ENCODE measurements around the gene MYO1C. TPM values are rescaled to one million over a fixed set of nuclear protein-coding genes. Genes with fewer than 3 reads are reported as not detected.
"Not testable (repeated sequence)": the region's sequence is repeated elsewhere in the genome, so short reads cannot be mapped to it uniquely, and the experiment has no call there.

The MYO1C gene
- total RNA-seq, 1 experiment from 2014 or later = 171 TPM

GRCh38 chr17:1529863-1530262, 37.4 kb upstream of the MYO1C start:
- Histone ChIP-seq H3K36me3 (ENCODE audit: control insufficient read depth, insufficient read depth, low read length) (no peaks in the 10 kb centered on the region; the same call in 1 of the 2 replicates), H3K4me1 (no peaks in the 10 kb centered on the region), H3K27me3 (replicated peaks; ENCODE audit: control insufficient read depth, insufficient read depth, low read length) (no peaks in the 10 kb centered on the region), H3K4me3 (ENCODE audit: low read depth, low read length) (no peak overlapping the region), H3K9me3 (no peaks in the 10 kb centered on the region)
- Mint-ChIP-seq H3K36me3 (ENCODE audit: insufficient read depth, unreplicated experiment) (peaks cover 59% of the 10 kb centered on the region), H3K27ac (ENCODE audit: unreplicated experiment) (no peak overlapping the region), H3K9me3 (ENCODE audit: unreplicated experiment) (no peaks in the 10 kb centered on the region), H3K27me3 (ENCODE audit: insufficient read depth, unreplicated experiment) (no peaks in the 10 kb centered on the region), H3K4me1 (ENCODE audit: low read depth, unreplicated experiment) (peaks cover 6% of the 10 kb centered on the region), H3K4me3 (ENCODE audit: unreplicated experiment) (no peak overlapping the region)
- CTCF ChIA-PET = interaction anchor here (0.6 kb wide), 1 partner anchor 197 kb away, joined by 3 read pairs; no protein-coding TSS in a partner anchor
- no peak for DNase-seq
- POLR2A ChIA-PET = no interaction called here
- TF ChIP-seq, protein P1, sequence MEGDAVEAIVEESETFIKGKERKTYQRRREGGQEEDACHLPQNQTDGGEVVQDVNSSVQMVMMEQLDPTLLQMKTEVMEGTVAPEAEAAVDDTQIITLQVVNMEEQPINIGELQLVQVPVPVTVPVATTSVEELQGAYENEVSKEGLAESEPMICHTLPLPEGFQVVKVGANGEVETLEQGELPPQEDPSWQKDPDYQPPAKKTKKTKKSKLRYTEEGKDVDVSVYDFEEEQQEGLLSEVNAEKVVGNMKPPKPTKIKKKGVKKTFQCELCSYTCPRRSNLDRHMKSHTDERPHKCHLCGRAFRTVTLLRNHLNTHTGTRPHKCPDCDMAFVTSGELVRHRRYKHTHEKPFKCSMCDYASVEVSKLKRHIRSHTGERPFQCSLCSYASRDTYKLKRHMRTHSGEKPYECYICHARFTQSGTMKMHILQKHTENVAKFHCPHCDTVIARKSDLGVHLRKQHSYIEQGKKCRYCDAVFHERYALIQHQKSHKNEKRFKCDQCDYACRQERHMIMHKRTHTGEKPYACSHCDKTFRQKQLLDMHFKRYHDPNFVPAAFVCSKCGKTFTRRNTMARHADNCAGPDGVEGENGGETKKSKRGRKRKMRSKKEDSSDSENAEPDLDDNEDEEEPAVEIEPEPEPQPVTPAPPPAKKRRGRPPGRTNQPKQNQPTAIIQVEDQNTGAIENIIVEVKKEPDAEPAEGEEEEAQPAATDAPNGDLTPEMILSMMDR (IDR thresholded peaks at IDR 0.05; ENCODE audit: insufficient read depth in 1 of 2, low read depth in 1 of 2, low read length in 1 of 2, severe bottlenecking in 1 of 2, unreplicated experiment in 1 of 2) = no peak
- no TSS peak for BruUV-seq (replicated peaks)
- intact Hi-C loops (cut with micrococcal nuclease; ENCODE audit: unreplicated experiment) = no loop called here

- DNase-seq; H3K27me3 ChIP-seq (replicated peaks; ENCODE audit: control insufficient read depth, insufficient read depth, low read length); H3K9me3 ChIP-seq; H3K4me3 ChIP-seq (ENCODE audit: low read depth, low read length); BruUV-seq (replicated peaks); CTCF ChIA-PET; H3K27me3 Mint-ChIP-seq (ENCODE audit: insufficient read depth, unreplicated experiment); H3K4me3 Mint-ChIP-seq (ENCODE audit: unreplicated experiment); POLR2A ChIA-PET; H3K4me1 Mint-ChIP-seq (ENCODE audit: low read depth, unreplicated experiment); H3K9me3 Mint-ChIP-seq (ENCODE audit: unreplicated experiment); intact Hi-C loops (cut with micrococcal nuclease; ENCODE audit: unreplicated experiment); H3K27ac Mint-ChIP-seq (ENCODE audit: unreplicated experiment); H3K4me1 ChIP-seq; H3K36me3 ChIP-seq (ENCODE audit: control insufficient read depth, insufficient read depth, low read length): not testable (repeated sequence)
- peaks cover 41% of the 10 kb centered on the region for H3K36me3 Mint-ChIP-seq (ENCODE audit: insufficient read depth, unreplicated experiment)
Observed at GRCh38 chr17:1526876-1527275, 34.4 kb upstream of the MYO1C start.

- Mint-ChIP-seq H3K27ac (ENCODE audit: unreplicated experiment) (no peak overlapping the region), H3K4me1 (ENCODE audit: low read depth, unreplicated experiment) (no peaks in the 10 kb centered on the region), H3K9me3 (ENCODE audit: unreplicated experiment) (no peaks in the 10 kb centered on the region), H3K36me3 (ENCODE audit: insufficient read depth, unreplicated experiment) (peaks cover 49% of the 10 kb centered on the region), H3K4me3 (ENCODE audit: unreplicated experiment) (no peak overlapping the region), H3K27me3 (ENCODE audit: insufficient read depth, unreplicated experiment) (no peaks in the 10 kb centered on the region)
- CTCF ChIA-PET = interaction anchor here (0.7 kb wide), 1 partner anchor 107 kb away, joined by 3 read pairs; no protein-coding TSS in a partner anchor
- Histone ChIP-seq H3K27me3 (replicated peaks; ENCODE audit: control insufficient read depth, insufficient read depth, low read length) (no peaks in the 10 kb centered on the region), H3K4me1 (peaks cover 3% of the 10 kb centered on the region; the same call in 1 of the 2 replicates), H3K9me3 (no peaks in the 10 kb centered on the region), H3K36me3 (ENCODE audit: control insufficient read depth, insufficient read depth, low read length) (0 out of 2 replicates have a peak, but pooled peaks cover 1% of the 10 kb centered on the region), H3K4me3 (ENCODE audit: low read depth, low read length) (no peak overlapping the region)
- BruUV-seq (replicated peaks) = no TSS peak
- intact Hi-C loops (cut with micrococcal nuclease; ENCODE audit: unreplicated experiment) = no loop called here
- TF ChIP-seq, protein P1 (IDR thresholded peaks at IDR 0.05; ENCODE audit: insufficient read depth in 1 of 2, low read depth in 1 of 2, low read length in 1 of 2, severe bottlenecking in 1 of 2, unreplicated experiment in 1 of 2) = no peak
- no peak for DNase-seq
- POLR2A ChIA-PET = interaction anchor here (0.5 kb wide), 1 partner anchor 248 kb away, joined by 4 read pairs; no protein-coding TSS in a partner anchor
Observed at GRCh38 chr17:1522626-1523025, 30.1 kb upstream of the MYO1C start.
